ENCODE results near the gene ARAP1. TPM values are rescaled to one million over a fixed set of nuclear protein-coding genes. Genes with fewer than 3 reads are reported as not detected.

Gene ARAP1
- total RNA-seq, 3 donors from 2014 or later = 85.9 to 109 (median 97.0) TPM

GRCh38 chr11:72648384-72649136 lies 103.6 kb downstream of the ARAP1 start:
- intact Hi-C loops (cut with DNase I; ENCODE audit: low total_unique reads) = no loop called here
- no peak overlapping the region for H3K27ac ChIP-seq
- H3K4me3 ChIP-seq = no peak overlapping the region
- no peaks in the 10 kb centered on the region for H3K36me3 ChIP-seq
- no peak for TF ChIP-seq POLR2AphosphoS5 (IDR thresholded peaks at IDR 0.05)
- TF ChIP-seq POLR2A (IDR thresholded peaks at IDR 0.05) = no peak
- TF ChIP-seq CTCF (IDR thresholded peaks at IDR 0.05) = no peak
- no peak for DNase-seq (ENCODE audit: low spot score in 2 of 2)
- H3K4me1 ChIP-seq = no peaks in the 10 kb centered on the region
- H3K9me3 ChIP-seq = no peaks in the 10 kb centered on the region
- no peaks in the 10 kb centered on the region for H3K27me3 ChIP-seq

- DNase-seq (ENCODE audit: low spot score in 2 of 2) = no peak
- TF ChIP-seq POLR2AphosphoS5 (IDR thresholded peaks at IDR 0.05) (no peak), CTCF (IDR thresholded peaks at IDR 0.05) (no peak), POLR2A (IDR thresholded peaks at IDR 0.05) (no peak)
- no peak overlapping the region for H3K4me3 ChIP-seq
- H3K9me3 ChIP-seq = no peaks in the 10 kb centered on the region
- intact Hi-C loops (cut with DNase I; ENCODE audit: low total_unique reads) = no loop called here
- H3K4me1 ChIP-seq = no peaks in the 10 kb centered on the region
- H3K27ac ChIP-seq = no peak overlapping the region
- H3K27me3 ChIP-seq = no peaks in the 10 kb centered on the region
- H3K36me3 ChIP-seq = no peaks in the 10 kb centered on the region
These were observed 104.3 kb downstream of the ARAP1 start for GRCh38 chr11:72647882-72648281.

- H3K4me1 ChIP-seq = no peaks in the 10 kb centered on the region
- DNase-seq (ENCODE audit: low spot score in 2 of 2) = no peak
- H3K9me3 ChIP-seq = no peaks in the 10 kb centered on the region
- intact Hi-C loops (cut with DNase I; ENCODE audit: low total_unique reads) = no loop called here
- H3K4me3 ChIP-seq = no peak overlapping the region
- H3K27ac ChIP-seq = no peak overlapping the region
- TF ChIP-seq POLR2A (IDR thresholded peaks at IDR 0.05) (no peak), POLR2AphosphoS5 (IDR thresholded peaks at IDR 0.05) (no peak), CTCF (IDR thresholded peaks at IDR 0.05) (no peak)
- no peaks in the 10 kb centered on the region for H3K36me3 ChIP-seq
- H3K27me3 ChIP-seq = no peaks in the 10 kb centered on the region
These were observed 105.7 kb downstream of the ARAP1 start for GRCh38 chr11:72646472-72646871.

- intact Hi-C loops (cut with DNase I; ENCODE audit: low total_unique reads) = no loop called here
- H3K9me3 ChIP-seq = no peaks in the 10 kb centered on the region
- no peak overlapping the region for H3K4me3 ChIP-seq
- TF ChIP-seq POLR2A (IDR thresholded peaks at IDR 0.05) (no peak), CTCF (IDR thresholded peaks at IDR 0.05) (no peak)
- no peak overlapping the region for H3K27ac ChIP-seq
- DNase-seq (ENCODE audit: low spot score in 2 of 2) = no peak
- H3K36me3 ChIP-seq = no peaks in the 10 kb centered on the region
- peaks cover 0 to 4% of the 10 kb centered on the region in 2 donors for H3K27me3 ChIP-seq
- no peaks in the 10 kb centered on the region for H3K4me1 ChIP-seq
These were observed 106.2 kb downstream of the ARAP1 start for GRCh38 chr11:72646024-72646423.

- DNase-seq (ENCODE audit: low spot score in 2 of 2) = no peak
- Histone ChIP-seq H3K4me1 (no peaks in the 10 kb centered on the region), H3K9me3 (no peaks in the 10 kb centered on the region), H3K27me3 (peaks cover 0 to 24% of the 10 kb centered on the region in 2 donors), H3K4me3 (peak overlapping the region in 1 of 3 donors; percentile 88), H3K27ac (no peak overlapping the region), H3K36me3 (no peaks in the 10 kb centered on the region)
- intact Hi-C loops (cut with DNase I; ENCODE audit: low total_unique reads) = no loop called here
- TF ChIP-seq POLR2A (IDR thresholded peaks at IDR 0.05) (no peak), POLR2AphosphoS5 (IDR thresholded peaks at IDR 0.05) (no peak), CTCF (IDR thresholded peaks at IDR 0.05) (no peak)
These were observed 108.7 kb downstream of the ARAP1 start for GRCh38 chr11:72643547-72643946.
